ENCODE data around the gene KRTAP5-6. TPM values are rescaled to one million over a fixed set of nuclear protein-coding genes. Genes with fewer than 3 reads are reported as not detected.

Gene KRTAP5-6
- total RNA-seq, 1 donor from 2014 or later = not detected

DNA sequence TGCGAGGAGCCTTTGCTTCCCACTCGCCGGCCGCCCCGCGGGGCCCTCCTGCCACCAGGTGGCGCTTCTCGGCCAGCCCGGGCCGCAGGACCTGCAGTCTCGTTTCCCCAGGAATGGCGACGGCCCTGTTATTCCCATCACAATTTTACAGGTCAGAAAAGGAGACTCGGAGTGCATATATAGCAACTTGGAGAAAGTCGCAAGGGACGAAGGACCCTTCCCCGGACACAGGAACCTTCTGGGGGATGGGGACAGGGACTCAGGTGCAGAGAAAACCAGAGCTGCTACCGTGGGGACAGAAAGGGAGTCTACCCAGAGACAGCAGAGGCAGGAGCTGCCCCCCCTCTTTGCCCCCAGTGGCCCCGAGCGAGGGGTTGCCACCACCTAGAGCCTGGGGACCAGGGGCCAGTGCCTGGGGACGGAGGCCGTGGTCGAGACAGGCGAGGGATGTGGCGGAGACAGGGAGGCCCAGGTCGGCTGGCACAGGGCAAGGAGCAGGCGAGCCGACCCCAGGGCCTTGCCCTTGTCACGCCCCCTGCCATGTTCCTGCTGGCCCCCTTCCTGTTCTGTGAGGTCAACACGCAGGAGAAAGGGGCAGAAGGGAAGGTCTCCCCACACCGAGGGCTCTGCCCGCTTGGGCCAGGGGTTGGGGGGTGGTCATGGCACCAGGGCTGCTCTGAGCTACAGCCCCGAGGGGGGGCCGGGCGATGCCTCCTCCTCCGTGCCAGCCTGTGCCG, 3.5 kb upstream of the KRTAP5-6 start:
- Mint-ChIP-seq H3K27ac (peak overlapping the region; percentile 78), H3K27me3 (peaks cover 21% of the 10 kb centered on the region)
- TF ChIP-seq, protein P1, sequence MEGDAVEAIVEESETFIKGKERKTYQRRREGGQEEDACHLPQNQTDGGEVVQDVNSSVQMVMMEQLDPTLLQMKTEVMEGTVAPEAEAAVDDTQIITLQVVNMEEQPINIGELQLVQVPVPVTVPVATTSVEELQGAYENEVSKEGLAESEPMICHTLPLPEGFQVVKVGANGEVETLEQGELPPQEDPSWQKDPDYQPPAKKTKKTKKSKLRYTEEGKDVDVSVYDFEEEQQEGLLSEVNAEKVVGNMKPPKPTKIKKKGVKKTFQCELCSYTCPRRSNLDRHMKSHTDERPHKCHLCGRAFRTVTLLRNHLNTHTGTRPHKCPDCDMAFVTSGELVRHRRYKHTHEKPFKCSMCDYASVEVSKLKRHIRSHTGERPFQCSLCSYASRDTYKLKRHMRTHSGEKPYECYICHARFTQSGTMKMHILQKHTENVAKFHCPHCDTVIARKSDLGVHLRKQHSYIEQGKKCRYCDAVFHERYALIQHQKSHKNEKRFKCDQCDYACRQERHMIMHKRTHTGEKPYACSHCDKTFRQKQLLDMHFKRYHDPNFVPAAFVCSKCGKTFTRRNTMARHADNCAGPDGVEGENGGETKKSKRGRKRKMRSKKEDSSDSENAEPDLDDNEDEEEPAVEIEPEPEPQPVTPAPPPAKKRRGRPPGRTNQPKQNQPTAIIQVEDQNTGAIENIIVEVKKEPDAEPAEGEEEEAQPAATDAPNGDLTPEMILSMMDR (IDR thresholded peaks at IDR 0.05; ENCODE audit: unreplicated experiment) = peak; percentile 95

DNA sequence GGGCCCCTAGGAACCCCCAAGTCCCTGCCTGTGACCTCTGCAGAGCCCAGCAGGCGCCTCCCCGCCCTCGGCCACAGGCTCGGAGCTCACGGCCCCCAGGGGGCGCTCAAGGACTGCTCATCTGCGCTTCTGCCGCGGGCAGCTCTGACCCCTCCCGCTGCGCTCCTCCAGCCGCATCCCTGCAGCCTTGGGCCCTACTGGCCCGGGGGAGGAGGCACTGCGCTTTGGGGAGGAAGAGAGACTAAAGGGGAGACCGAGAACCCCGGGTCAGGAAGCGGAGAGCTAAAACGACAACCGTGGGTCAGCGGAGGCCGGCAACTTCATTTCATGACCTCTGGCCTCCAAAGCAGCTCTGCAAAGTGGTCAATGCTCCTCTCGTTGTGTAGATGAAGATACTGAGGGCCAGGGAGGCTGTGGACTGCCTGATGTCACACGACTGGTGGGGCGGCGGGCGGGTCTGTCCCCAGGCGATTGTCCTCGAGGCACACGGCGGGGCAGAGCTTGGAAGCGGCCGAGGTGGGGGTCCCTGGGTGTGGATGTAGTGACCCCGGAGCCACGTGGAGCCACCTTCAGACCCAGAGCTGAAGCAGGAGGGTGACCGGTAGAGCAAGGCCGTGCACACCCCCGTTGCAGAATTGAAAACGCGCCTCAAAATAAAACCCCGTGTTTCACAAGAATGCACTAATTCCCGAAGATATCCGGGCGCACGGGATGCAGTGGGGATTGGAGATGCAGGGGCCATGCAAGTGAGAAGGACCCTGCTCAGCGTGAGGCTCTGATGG, 2.7 kb upstream of the KRTAP5-6 start:
- Mint-ChIP-seq H3K27me3 (peaks cover 21% of the 10 kb centered on the region), H3K9me3 (ENCODE audit: low read depth) (no peaks in the 10 kb centered on the region), H3K4me1 (ENCODE audit: low read depth) (peaks cover 35% of the 10 kb centered on the region), H3K36me3 (ENCODE audit: insufficient read depth) (no peaks in the 10 kb centered on the region), H3K27ac (no peak overlapping the region), H3K4me3 (ENCODE audit: low read depth) (no peak overlapping the region)
- peak; percentile 83 for DNase-seq (ENCODE audit: low spot score, unreplicated experiment)
- TF ChIP-seq, protein P1 (IDR thresholded peaks at IDR 0.05; ENCODE audit: unreplicated experiment) = peak; percentile 95

More for the DNA sequence above, 3.5 kb upstream of the KRTAP5-6 start:
- Mint-ChIP-seq H3K4me1 (ENCODE audit: low read depth) (peaks cover 40% of the 10 kb centered on the region), H3K9me3 (ENCODE audit: low read depth) (no peaks in the 10 kb centered on the region), H3K4me3 (ENCODE audit: low read depth) (peak overlapping the region; percentile 32), H3K36me3 (ENCODE audit: insufficient read depth) (no peaks in the 10 kb centered on the region)
- peak; percentile 88 for DNase-seq (ENCODE audit: low spot score, unreplicated experiment)

DNA sequence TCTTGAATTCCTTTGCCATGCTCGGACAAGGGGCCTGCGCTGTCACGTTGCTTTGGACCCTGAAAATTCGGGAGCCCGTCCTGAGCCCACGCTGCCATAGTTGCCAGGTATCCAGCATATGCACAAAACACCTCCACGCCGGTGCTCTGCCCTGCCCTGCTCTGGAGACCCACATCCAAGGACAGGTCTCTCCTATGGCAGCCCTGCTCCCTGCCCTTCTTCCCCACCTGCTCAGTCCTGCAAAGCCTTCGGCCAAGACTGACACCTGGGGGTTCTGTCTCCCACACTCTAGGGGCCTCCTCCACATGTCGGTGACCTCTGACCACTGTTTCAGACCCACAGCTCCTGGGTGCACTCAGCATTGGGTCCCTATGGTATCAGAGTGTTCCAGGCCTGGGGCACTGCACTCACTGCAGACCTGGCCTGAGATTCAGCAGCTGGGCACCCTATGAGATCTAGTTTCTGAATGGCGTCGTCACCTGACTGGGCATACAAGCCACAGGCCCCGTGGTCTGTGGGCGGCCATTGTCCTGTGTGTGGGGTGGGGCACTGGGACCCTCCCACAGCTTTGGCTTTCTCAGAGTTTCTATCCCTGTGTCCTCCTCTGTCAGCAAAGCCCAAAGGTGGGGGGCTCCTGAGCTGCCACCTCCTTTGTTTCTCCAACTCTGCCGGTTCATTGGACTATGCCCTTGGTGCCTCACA, 2.0 kb upstream of the KRTAP5-6 start:
- TF ChIP-seq, protein P1 (IDR thresholded peaks at IDR 0.05; ENCODE audit: unreplicated experiment) = no peak
- H3K4me3 Mint-ChIP-seq (ENCODE audit: low read depth) = no peak overlapping the region
- no peaks in the 10 kb centered on the region for H3K9me3 Mint-ChIP-seq (ENCODE audit: low read depth)
- no peaks in the 10 kb centered on the region for H3K36me3 Mint-ChIP-seq (ENCODE audit: insufficient read depth)
- DNase-seq (ENCODE audit: low spot score, unreplicated experiment) = no peak
- H3K4me1 Mint-ChIP-seq (ENCODE audit: low read depth) = peaks cover 30% of the 10 kb centered on the region
- H3K27ac Mint-ChIP-seq = no peak overlapping the region
- H3K27me3 Mint-ChIP-seq = peaks cover 21% of the 10 kb centered on the region

DNA sequence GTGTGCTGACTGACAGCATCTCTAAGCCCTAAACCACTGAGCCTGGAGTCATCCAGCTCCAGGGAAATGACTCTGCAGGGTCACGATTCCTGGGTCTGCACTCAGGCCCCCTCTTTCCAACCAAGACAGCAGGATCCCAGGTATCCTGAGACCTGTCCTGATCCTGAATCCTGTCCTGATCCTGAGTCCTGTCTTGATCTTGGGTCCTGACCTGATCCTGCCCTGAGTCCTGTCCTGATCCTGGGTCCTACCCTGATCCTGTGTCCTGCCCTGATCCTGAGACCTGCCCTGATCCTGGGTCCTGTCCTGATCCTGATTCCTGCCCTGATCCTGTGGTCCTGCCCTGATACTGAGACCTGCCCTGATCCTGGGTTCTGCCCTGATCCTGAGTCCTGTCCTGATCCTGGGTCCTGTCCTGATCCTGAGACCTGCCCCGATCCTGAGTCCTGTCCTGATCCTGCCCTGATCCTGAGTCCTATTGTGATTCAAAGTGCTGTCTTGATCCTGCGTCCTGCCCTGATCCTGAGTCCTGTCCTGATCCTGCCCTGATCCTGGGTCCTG, 1.4 kb upstream of the KRTAP5-6 start:
- Mint-ChIP-seq H3K27ac (no peak overlapping the region), H3K4me3 (ENCODE audit: low read depth) (no peak overlapping the region)
- TF ChIP-seq, protein P1 (IDR thresholded peaks at IDR 0.05; ENCODE audit: unreplicated experiment) = no peak

DNA sequence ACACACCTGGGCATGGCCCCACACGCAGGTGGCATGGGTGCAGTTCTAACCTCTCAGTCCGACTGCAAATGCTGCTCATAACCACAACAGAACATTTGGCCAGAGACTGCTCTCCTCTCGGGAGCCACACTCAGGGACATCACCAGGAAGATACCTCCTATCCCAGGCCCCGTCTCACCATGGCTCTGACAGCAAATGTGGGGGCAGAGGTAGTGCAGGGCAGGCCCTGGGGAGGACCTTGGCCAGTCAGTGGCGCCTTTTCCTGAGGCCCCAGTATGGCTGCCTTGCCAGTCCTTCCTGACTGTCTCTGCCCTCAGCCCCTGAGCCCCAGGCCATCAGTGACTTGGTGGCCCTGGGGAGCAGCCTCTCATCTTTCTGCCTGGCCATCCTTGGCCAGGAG, 2.8 kb downstream of the KRTAP5-6 start:
- H3K4me1 Mint-ChIP-seq (ENCODE audit: low read depth) = peaks cover 2% of the 10 kb centered on the region
- H3K4me3 Mint-ChIP-seq (ENCODE audit: low read depth) = no peak overlapping the region
- no peaks in the 10 kb centered on the region for H3K36me3 Mint-ChIP-seq (ENCODE audit: insufficient read depth)
- TF ChIP-seq, protein P1 (IDR thresholded peaks at IDR 0.05; ENCODE audit: unreplicated experiment) = no peak
- H3K27ac Mint-ChIP-seq = no peak overlapping the region
- H3K27me3 Mint-ChIP-seq = peaks cover 40% of the 10 kb centered on the region
- DNase-seq (ENCODE audit: low spot score, unreplicated experiment) = no peak
- no peaks in the 10 kb centered on the region for H3K9me3 Mint-ChIP-seq (ENCODE audit: low read depth)

More for the DNA sequence above, 1.4 kb upstream of the KRTAP5-6 start:
- Mint-ChIP-seq H3K9me3 (ENCODE audit: low read depth) (no peaks in the 10 kb centered on the region), H3K36me3 (ENCODE audit: insufficient read depth) (no peaks in the 10 kb centered on the region), H3K27me3 (peaks cover 26% of the 10 kb centered on the region), H3K4me1 (ENCODE audit: low read depth) (peaks cover 24% of the 10 kb centered on the region)
- no peak for DNase-seq (ENCODE audit: low spot score, unreplicated experiment)

Measured in progenitor cell of endocrine pancreas (in vitro differentiated cells).